Fibroblast of villous mesenchyme (primary cell): Measurements from ENCODE around the gene ST6GALNAC4. TPM values are rescaled to one million over a fixed set of nuclear protein-coding genes. Genes with fewer than 3 reads are reported as not detected.

ENCODE experiments used
- DNase-seq: peaks from one replicate; pipeline ENCODE4 v3.0.0-alpha.2; 2010; ENCODE audit warnings: low read depth
- H3K4me3 ChIP-seq: 2 replicates; pipeline ENCODE4 v1.5.1; 2011; ENCODE audit warnings: low read depth, mild to moderate bottlenecking, low read length
- CTCF ChIP-seq: IDR thresholded peaks from 2 replicates; pipeline ENCODE4 v1.5.1; 2012; ENCODE audit warnings: low read depth, mild to moderate bottlenecking, low read length; ENCODE audit not compliant: insufficient read depth
- total RNA-seq: library from RNA; depleted of rRNA; stranded (reverse); fragments of >200 nt; gene quantifications from 2 replicates; pipeline ENCODE4 v1.2.3, GENCODE V29; 2012

Gene ST6GALNAC4
- total RNA-seq, 1 donor: 34.1 TPM

GRCh38 chr9:127919253-127919815, 2.5 kb upstream of the ST6GALNAC4 start:
- peak; percentile 99 for DNase-seq
- no peak overlapping the region for H3K4me3 ChIP-seq
- TF ChIP-seq CTCF: no peak

- no peak overlapping the region for H3K4me3 ChIP-seq
- TF ChIP-seq CTCF: peak; percentile 17
- DNase-seq: peak; percentile 64
Observed at GRCh38 chr9:127918183-127919107, 1.6 kb upstream of the ST6GALNAC4 start.

GRCh38 chr9:127917603-127918002, 762 bp upstream of the ST6GALNAC4 start:
- no peak overlapping the region for H3K4me3 ChIP-seq
- no peak for TF ChIP-seq CTCF
- DNase-seq: no peak

- TF ChIP-seq CTCF: no peak
- H3K4me3 ChIP-seq: peak overlapping the region; percentile 66
- no peak for DNase-seq
Observed at GRCh38 chr9:127915801-127916719, 781 bp downstream of the ST6GALNAC4 start.

GRCh38 chr9:127915325-127915752, 1.5 kb downstream of the ST6GALNAC4 start:
- no peak overlapping the region for H3K4me3 ChIP-seq
- TF ChIP-seq CTCF: no peak
- DNase-seq: no peak

GRCh38 chr9:127913682-127914081, 3.2 kb downstream of the ST6GALNAC4 start:
- no peak for DNase-seq
- H3K4me3 ChIP-seq: no peak overlapping the region
- no peak for TF ChIP-seq CTCF
